H1 (cell line): ENCODE data around the gene PLCB3. TPM values are rescaled to one million over a fixed set of nuclear protein-coding genes. Genes with fewer than 3 reads are reported as not detected.

ENCODE experiments used
- ATF3 ChIP-seq: IDR thresholded peaks from 2 replicates; pipeline ENCODE4 v1.6.1; 2011; ENCODE audit warnings: low read depth, mild to moderate bottlenecking, low read length; ENCODE audit not compliant: insufficient read depth
- BCL11A ChIP-seq, 2 experiments: IDR thresholded peaks; one replicate each; pipeline ENCODE4 v1.6.1; 2011; ENCODE audit warnings: low read depth in 2 of 2, low read length in 2 of 2, mild to moderate bottlenecking in 2 of 2
- CBX8 ChIP-seq: fragments of 300-800, 300-1000 bp; sonication (generic); IDR thresholded peaks from 2 replicates; pipeline ENCODE4 v1.7.1; 2016; ENCODE audit warnings: low read depth, low read length, borderline replicate concordance
- CTBP2 ChIP-seq: IDR thresholded peaks from 2 replicates; pipeline ENCODE4 v1.7.0; 2011; ENCODE audit warnings: borderline replicate concordance, mild to moderate bottlenecking, moderate library complexity, mixed read lengths, low read length; ENCODE audit not compliant: insufficient read depth, insufficient read length
- HDAC2 ChIP-seq, 2 experiments: fragments of 300-600 bp in 1 of 2; sonication (generic) in 1 of 2; IDR thresholded peaks; 2 replicates each; pipeline ENCODE4 v1.6.1; 2011 to 2012; ENCODE audit warnings: low read depth in 2 of 2, low read length in 2 of 2, mild to moderate bottlenecking in 2 of 2, moderate library complexity in 2 of 2, borderline replicate concordance in 1 of 2, inconsistent platforms in 1 of 2
- HDAC6 ChIP-seq: IDR thresholded peaks from one replicate; pipeline ENCODE4 v1.7.1; 2012; ENCODE audit warnings: low read depth, mild to moderate bottlenecking, inconsistent platforms, low read length, moderate library complexity
- KDM1A ChIP-seq: fragments of 200-600, 300-600 bp; sonication (generic); IDR thresholded peaks from 2 replicates; pipeline ENCODE4 v1.7.1; 2016; ENCODE audit warnings: mild to moderate bottlenecking, low read length, borderline replicate concordance
- NANOG ChIP-seq: IDR thresholded peaks from 2 replicates; pipeline ENCODE4 v1.6.1; 2011; ENCODE audit warnings: low read length, low read depth, mild to moderate bottlenecking, inconsistent platforms; ENCODE audit not compliant: insufficient read depth, poor library complexity, severe bottlenecking
- POU5F1 ChIP-seq: IDR thresholded peaks from 2 replicates; pipeline ENCODE4 v1.6.1; 2011; ENCODE audit warnings: low read depth, mild to moderate bottlenecking, low read length, moderate library complexity
- polyA plus RNA-seq, 7 experiments: library from polyadenylated mRNA; depleted of rRNA in 3 of 7; stranded (reverse) in 5 of 7; unstranded in 2 of 7; fragments of >200 nt in 5 of 7; fragments of 200-250 nt in 2 of 7; gene quantifications; 1 replicate in 5 of 7; 2 replicates in 1 of 7; 4 replicates in 1 of 7; pipeline versions ENCODE4 v1.2.1 to v1.2.3, GENCODE V29; 2011 to 2013; ENCODE audit warnings: missing spikeins in 2 of 7, mixed read lengths in 2 of 7
- total RNA-seq: library from RNA; stranded (reverse); fragmentation: NEBNext Ultra II Directional; extraction: Animal tissue kit (Norgen Biotek cat#: 25700); gene quantifications from 2 replicates; pipeline ENCODE4 v1.2.1, GENCODE V29; 2021
- TF ChIP-seq, protein P1 (sequence below): IDR thresholded peaks from 2 replicates; pipeline ENCODE4 v1.6.1; 2011; ENCODE audit warnings: low read length, improper control_type of control experiment

Gene PLCB3
- total and polyA plus RNA-seq, 2 of the 8 experiments (the other 6 are each of a cell fraction or from before 2014, with no cell fraction given), result 47.2 to 104 TPM

DNA sequence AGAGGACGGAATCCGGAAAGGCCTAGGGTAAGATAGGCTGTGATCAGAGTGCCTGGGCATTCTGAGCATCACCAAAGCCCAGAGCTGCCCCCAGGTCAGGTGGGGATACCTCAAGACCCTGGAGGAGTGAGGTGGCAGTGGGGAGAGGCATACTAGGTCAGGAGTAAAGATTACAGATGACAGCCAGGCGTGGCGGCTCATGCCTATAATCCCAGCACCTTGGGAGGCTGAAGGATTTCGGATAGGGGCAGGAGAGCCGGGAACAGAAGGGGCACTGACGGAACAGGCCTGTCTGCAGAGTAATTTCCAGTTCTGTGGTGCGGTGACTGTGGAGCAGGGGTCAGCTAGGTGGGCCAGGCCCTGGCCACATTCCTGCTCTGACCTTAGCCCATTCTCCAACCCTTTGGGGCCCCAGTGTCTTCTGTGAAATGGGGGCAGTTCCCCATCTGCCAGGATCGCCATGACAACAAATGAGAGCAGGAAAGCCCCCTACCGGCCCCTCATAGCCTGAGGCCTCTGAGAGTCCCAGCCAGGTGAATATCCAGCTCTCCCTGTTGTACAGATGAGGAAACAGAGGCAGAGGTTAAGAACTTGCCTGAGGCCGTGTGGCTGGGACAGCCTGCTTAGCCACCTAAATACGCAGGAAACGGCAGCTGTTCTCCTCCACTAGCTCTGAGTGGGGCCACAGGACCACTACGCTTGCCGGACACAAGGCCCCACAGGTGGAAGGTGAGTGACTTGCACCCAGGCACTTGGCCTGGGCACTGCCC is 23.9 kb downstream of the PLCB3 start (continued):
- TF ChIP-seq, protein P1, sequence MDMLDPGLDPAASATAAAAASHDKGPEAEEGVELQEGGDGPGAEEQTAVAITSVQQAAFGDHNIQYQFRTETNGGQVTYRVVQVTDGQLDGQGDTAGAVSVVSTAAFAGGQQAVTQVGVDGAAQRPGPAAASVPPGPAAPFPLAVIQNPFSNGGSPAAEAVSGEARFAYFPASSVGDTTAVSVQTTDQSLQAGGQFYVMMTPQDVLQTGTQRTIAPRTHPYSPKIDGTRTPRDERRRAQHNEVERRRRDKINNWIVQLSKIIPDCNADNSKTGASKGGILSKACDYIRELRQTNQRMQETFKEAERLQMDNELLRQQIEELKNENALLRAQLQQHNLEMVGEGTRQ, result no peak
- TF ChIP-seq POU5F1, result no peak
- TF ChIP-seq NANOG, result no peak
- TF ChIP-seq CBX8, result no peak
- TF ChIP-seq CTBP2, result no peak
- no peak for TF ChIP-seq BCL11A (IDR thresholded peaks at IDR 0.05; ENCODE audit: low read depth in 2 of 2, low read length in 2 of 2)
- no peak for TF ChIP-seq HDAC2 (IDR thresholded peaks at IDR 0.05; ENCODE audit: borderline replicate concordance in 1 of 2, low read depth in 2 of 2, low read length in 2 of 2)
- TF ChIP-seq ATF3, result no peak
- TF ChIP-seq HDAC6, result no peak
- TF ChIP-seq KDM1A, result no peak
